ENCODE measurements around the gene TRIO. TPM values are rescaled to one million over a fixed set of nuclear protein-coding genes. Genes with fewer than 3 reads are reported as not detected.
A peak's percentile ranks its signal among the peaks of the same experiment; 100 is the strongest.

Gene TRIO
- total and polyA plus RNA-seq, 8 donors, result 84.4 to 151 (median 93.7) TPM

DNA sequence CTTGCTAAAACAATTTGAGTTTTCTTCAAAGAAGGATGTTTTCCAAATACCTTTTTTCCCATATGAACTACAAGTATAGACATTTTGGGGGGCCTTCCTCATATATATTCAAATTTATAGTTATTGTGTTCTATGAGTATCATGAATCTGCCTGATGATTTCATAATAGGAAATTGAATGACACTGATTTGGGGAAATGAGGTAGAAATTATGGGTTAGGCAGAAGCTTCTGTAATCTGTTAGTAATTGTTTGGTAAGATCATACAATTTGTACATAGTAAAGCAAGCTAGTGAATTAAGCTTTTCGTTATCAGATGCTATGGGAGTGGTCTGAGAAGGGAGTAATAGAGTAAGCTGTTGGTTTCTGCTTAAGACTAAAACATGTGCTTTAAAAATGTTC is 98.0 kb downstream of the TRIO start:
- Histone ChIP-seq H3K4me3 (no peak overlapping the region), H3K27me3 (no peaks in the 10 kb centered on the region), H3K4me1 (peaks cover 0 to 34% of the 10 kb centered on the region in 2 donors), H3K9me3 (no peaks in the 10 kb centered on the region), H3K36me3 (no peaks in the 10 kb centered on the region), H3K27ac (no peak overlapping the region)
- TF ChIP-seq, protein P1, sequence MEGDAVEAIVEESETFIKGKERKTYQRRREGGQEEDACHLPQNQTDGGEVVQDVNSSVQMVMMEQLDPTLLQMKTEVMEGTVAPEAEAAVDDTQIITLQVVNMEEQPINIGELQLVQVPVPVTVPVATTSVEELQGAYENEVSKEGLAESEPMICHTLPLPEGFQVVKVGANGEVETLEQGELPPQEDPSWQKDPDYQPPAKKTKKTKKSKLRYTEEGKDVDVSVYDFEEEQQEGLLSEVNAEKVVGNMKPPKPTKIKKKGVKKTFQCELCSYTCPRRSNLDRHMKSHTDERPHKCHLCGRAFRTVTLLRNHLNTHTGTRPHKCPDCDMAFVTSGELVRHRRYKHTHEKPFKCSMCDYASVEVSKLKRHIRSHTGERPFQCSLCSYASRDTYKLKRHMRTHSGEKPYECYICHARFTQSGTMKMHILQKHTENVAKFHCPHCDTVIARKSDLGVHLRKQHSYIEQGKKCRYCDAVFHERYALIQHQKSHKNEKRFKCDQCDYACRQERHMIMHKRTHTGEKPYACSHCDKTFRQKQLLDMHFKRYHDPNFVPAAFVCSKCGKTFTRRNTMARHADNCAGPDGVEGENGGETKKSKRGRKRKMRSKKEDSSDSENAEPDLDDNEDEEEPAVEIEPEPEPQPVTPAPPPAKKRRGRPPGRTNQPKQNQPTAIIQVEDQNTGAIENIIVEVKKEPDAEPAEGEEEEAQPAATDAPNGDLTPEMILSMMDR (IDR thresholded peaks at IDR 0.05), result no peak
- intact Hi-C loops (cut with DNase I), result no loop called here
- ATAC-seq, result no peak
- no peak for DNase-seq

DNA sequence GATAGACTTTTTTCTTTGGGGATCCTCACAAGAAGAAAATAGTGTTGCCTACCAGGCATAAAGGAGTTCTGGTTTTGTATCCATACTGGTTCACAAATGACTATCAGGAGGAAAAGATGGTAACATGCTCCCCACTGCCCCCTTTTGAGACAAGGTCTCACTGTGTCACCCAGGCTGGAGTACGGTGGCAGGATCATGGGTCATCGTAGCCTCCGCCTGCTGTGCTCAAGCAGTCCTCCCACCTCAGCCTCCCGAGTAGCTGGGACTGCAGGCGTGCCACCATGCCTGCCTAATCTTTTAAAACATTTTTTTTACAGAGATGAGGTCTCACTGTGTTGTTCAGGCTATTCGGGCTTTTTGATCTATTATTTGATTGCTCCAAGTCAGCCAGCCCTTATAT is 99.3 kb downstream of the TRIO start:
- H3K4me1 ChIP-seq, result peaks cover 0 to 34% of the 10 kb centered on the region in 2 donors
- TF ChIP-seq, protein P1 (IDR thresholded peaks at IDR 0.05), result no peak
- H3K27ac ChIP-seq, result no peak overlapping the region
- H3K9me3 ChIP-seq, result no peaks in the 10 kb centered on the region
- no peaks in the 10 kb centered on the region for H3K27me3 ChIP-seq
- intact Hi-C loops (cut with DNase I), result no loop called here
- no peak overlapping the region for H3K4me3 ChIP-seq
- H3K36me3 ChIP-seq, result no peaks in the 10 kb centered on the region
- no peak for DNase-seq
- ATAC-seq, result no peak

DNA sequence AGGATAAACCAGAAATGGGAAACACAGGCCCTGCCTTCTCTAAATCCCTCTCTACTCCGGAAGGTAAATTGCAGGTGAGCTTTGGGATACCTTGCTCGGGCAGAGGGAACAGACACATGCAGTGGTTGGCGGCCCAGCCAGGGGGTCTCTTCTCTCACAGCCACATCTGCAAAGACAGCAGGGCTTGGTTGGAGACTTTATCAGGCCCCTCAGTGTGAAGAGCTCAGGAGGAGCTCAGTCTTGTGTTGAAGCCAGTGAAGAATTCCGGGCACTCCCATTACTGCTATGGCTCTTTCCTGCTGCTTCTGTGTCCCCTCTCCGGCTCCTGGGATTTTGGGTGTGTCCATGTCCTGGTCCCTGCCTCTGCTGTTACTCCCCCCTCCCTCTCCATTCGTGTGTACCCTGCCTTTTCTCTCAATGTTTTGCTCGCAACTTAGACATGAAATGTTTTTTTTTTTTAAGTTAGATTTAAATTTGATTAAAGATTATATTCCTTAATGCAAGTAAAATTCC is 99.8 kb downstream of the TRIO start:
- H3K4me1 ChIP-seq, result peaks cover 0 to 29% of the 10 kb centered on the region in 2 donors
- no peak overlapping the region for H3K4me3 ChIP-seq
- H3K36me3 ChIP-seq, result no peaks in the 10 kb centered on the region
- no peak overlapping the region for H3K27ac ChIP-seq
- TF ChIP-seq, protein P1 (IDR thresholded peaks at IDR 0.05), result no peak
- ATAC-seq, result peak; percentile 26
- intact Hi-C loops (cut with DNase I), result no loop called here
- H3K9me3 ChIP-seq, result no peaks in the 10 kb centered on the region
- DNase-seq, result no peak
- H3K27me3 ChIP-seq, result no peaks in the 10 kb centered on the region

- TF ChIP-seq, protein P1 (IDR thresholded peaks at IDR 0.05), result no peak
- H3K27ac ChIP-seq, result no peak overlapping the region
- H3K4me1 ChIP-seq, result peaks cover 0 to 20% of the 10 kb centered on the region in 2 donors
- ATAC-seq (no peak), DNase-seq (no peak)
- intact Hi-C loops (cut with DNase I), result no loop called here
- H3K4me3 ChIP-seq, result no peak overlapping the region
- H3K27me3 ChIP-seq, result no peaks in the 10 kb centered on the region
- no peaks in the 10 kb centered on the region for H3K36me3 ChIP-seq
- H3K9me3 ChIP-seq, result no peaks in the 10 kb centered on the region
These were observed 100.6 kb downstream of the TRIO start for GRCh38 chr5:14243766-14244165.

DNA sequence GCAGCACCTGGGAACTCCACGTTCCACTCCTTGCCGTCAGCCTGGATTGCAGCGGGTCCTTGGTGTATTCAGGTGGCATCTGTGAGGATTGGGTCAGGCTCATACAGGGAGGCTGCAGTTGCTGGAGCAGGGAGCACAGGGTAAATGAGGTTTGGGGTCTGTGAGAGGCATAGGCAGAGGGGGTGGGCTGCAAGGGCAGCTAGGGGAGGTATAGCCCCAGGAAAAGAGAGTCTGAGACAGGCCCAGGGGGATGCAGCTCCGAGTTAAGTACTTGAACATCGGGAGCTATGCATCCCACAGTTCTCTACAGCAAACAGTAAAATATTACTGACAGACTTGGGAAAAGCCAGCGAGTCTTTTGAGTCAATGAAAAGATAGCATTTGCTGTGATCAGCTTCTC is 101.6 kb downstream of the TRIO start:
- DNase-seq (no peak), ATAC-seq (no peak)
- TF ChIP-seq, protein P1 (IDR thresholded peaks at IDR 0.05), result no peak
- no peak overlapping the region for H3K27ac ChIP-seq
- no peaks in the 10 kb centered on the region for H3K9me3 ChIP-seq
- no peak overlapping the region for H3K4me3 ChIP-seq
- no peaks in the 10 kb centered on the region for H3K36me3 ChIP-seq
- intact Hi-C loops (cut with DNase I), result no loop called here
- no peaks in the 10 kb centered on the region for H3K27me3 ChIP-seq
- peaks cover 0 to 18% of the 10 kb centered on the region in 2 donors for H3K4me1 ChIP-seq

Data from left lung (tissue), 10 donors.